Caco-2 (cell line): ENCODE data around the gene SLC12A8. TPM values are rescaled to one million over a fixed set of nuclear protein-coding genes. Genes with fewer than 3 reads are reported as not detected.

Source experiments
- BruUV-seq: library from RNA; stranded (reverse); fragments of 400-500 nt; replicated peaks from 2 replicates; lab custom pipeline; 2021; lab: Mats Ljungman, UMichigan
- CTCF ChIA-PET: fragments of 300-600 bp; sonication (Branson Sonifier 250); formaldehyde crosslinking; loops from one replicate; lab custom pipeline; 2022; ENCODE audit warnings: antibody characterized with exemption; lab: Charles Lee
- POLR2A ChIA-PET: fragments of 300-600 bp; sonication (Branson Sonifier 250); formaldehyde crosslinking; loops from one replicate; lab custom pipeline; 2022; ENCODE audit warnings: antibody characterized with exemption; lab: Charles Lee
- DNase-seq, 2 experiments: peaks; one replicate each; pipeline versions ENCODE4 v3.0.0 to v3.0.0-alpha.2; 2020 to 2022
- H3K27me3 ChIP-seq: replicated peaks from 2 replicates; pipeline ENCODE4 v1.6.0; 2011; ENCODE audit warnings: low read length; ENCODE audit not compliant: control insufficient read depth, insufficient read depth
- H3K36me3 ChIP-seq: 2 replicates; pipeline ENCODE4 v1.5.1; 2011; ENCODE audit warnings: low read length; ENCODE audit not compliant: control insufficient read depth, insufficient read depth
- H3K4me1 ChIP-seq: fragments of 250-450 bp; sonication (Bioruptor Pico); 2 replicates; pipeline ENCODE4 v1.5.1; 2020; ENCODE audit warnings: mild to moderate bottlenecking
- H3K4me3 ChIP-seq: 2 replicates; pipeline ENCODE4 v1.5.1; 2011; ENCODE audit warnings: low read depth, mild to moderate bottlenecking, control low read depth, low read length
- H3K9me3 ChIP-seq: fragments of 250-450 bp; sonication (Bioruptor Pico); 2 replicates; pipeline ENCODE4 v1.5.1; 2020; ENCODE audit warnings: mild to moderate bottlenecking, moderate library complexity
- H3K27ac Mint-ChIP-seq: one replicate; pipeline ENCODE4 v1.8.0; 2022; ENCODE audit warnings: mixed read lengths; ENCODE audit not compliant: unreplicated experiment
- H3K27me3 Mint-ChIP-seq: one replicate; pipeline ENCODE4 v1.8.0; 2022; ENCODE audit warnings: mixed read lengths; ENCODE audit not compliant: insufficient read depth, unreplicated experiment
- H3K36me3 Mint-ChIP-seq: one replicate; pipeline ENCODE4 v1.8.0; 2022; ENCODE audit warnings: mild to moderate bottlenecking, mixed read lengths; ENCODE audit not compliant: insufficient read depth, unreplicated experiment
- H3K4me1 Mint-ChIP-seq: one replicate; pipeline ENCODE4 v1.8.0; 2022; ENCODE audit warnings: low read depth, mixed read lengths; ENCODE audit not compliant: unreplicated experiment
- H3K4me3 Mint-ChIP-seq: one replicate; pipeline ENCODE4 v1.8.0; 2022; ENCODE audit warnings: mild to moderate bottlenecking, moderate library complexity, mixed read lengths; ENCODE audit not compliant: unreplicated experiment
- H3K9me3 Mint-ChIP-seq: one replicate; pipeline ENCODE4 v1.8.0; 2022; ENCODE audit warnings: mixed read lengths; ENCODE audit not compliant: unreplicated experiment
- CTCF ChIP-seq, 2 experiments: fragments of 200-600 bp in 1 of 2; IDR thresholded peaks; 1 replicate in 1 of 2; 2 replicates in 1 of 2; pipeline versions ENCODE4 v1.5.1 to v1.8.0; 2011 to 2022; ENCODE audit warnings: antibody characterized with exemption in 1 of 2, control low read depth in 1 of 2, inconsistent platforms in 1 of 2, low read depth in 1 of 2, low read length in 1 of 2, mild to moderate bottlenecking in 1 of 2, moderate library complexity in 1 of 2; ENCODE audit not compliant: insufficient read depth in 1 of 2, severe bottlenecking in 1 of 2, unreplicated experiment in 1 of 2
- intact Hi-C: fragments of 100-400 bp; cut with micrococcal nuclease; formaldehyde crosslinking; loops from one replicate; pipeline ENCODE4 v1.10.0; 2022; ENCODE audit not compliant: unreplicated experiment
- total RNA-seq: library from RNA; stranded (reverse); gene quantifications from 2 replicates; pipeline ENCODE4 v1.2.3, GENCODE V29; 2022

Gene SLC12A8
- total RNA-seq, 1 experiment from 2014 or later: 23.3 TPM

GRCh38 chr3:125187599-125187910 lies 25.0 kb downstream of the SLC12A8 start:
- no peak overlapping the region for H3K27ac Mint-ChIP-seq
- TF ChIP-seq CTCF (IDR thresholded peaks at IDR 0.05; ENCODE audit: insufficient read depth in 1 of 2, low read depth in 1 of 2, low read length in 1 of 2, severe bottlenecking in 1 of 2, unreplicated experiment in 1 of 2): no peak
- Histone ChIP-seq H3K36me3 (peaks cover 2% of the 10 kb centered on the region), H3K4me3 (no peak overlapping the region), H3K27me3 (no peaks in the 10 kb centered on the region), H3K9me3 (no peaks in the 10 kb centered on the region), H3K4me1 (no peaks in the 10 kb centered on the region)
- H3K4me3 Mint-ChIP-seq: no peak overlapping the region
- POLR2A ChIA-PET: no interaction called here
- CTCF ChIA-PET: no interaction called here
- BruUV-seq: no TSS peak
- H3K36me3 Mint-ChIP-seq: peaks cover 36% of the 10 kb centered on the region
- H3K9me3 Mint-ChIP-seq: no peaks in the 10 kb centered on the region
- no peaks in the 10 kb centered on the region for H3K27me3 Mint-ChIP-seq
- DNase-seq: no peak
- H3K4me1 Mint-ChIP-seq: no peaks in the 10 kb centered on the region
- intact Hi-C loops: no loop called here

GRCh38 chr3:125186800-125187598 lies 25.5 kb downstream of the SLC12A8 start:
- Mint-ChIP-seq H3K27me3 (no peaks in the 10 kb centered on the region), H3K9me3 (no peaks in the 10 kb centered on the region), H3K36me3 (peaks cover 36% of the 10 kb centered on the region), H3K4me3 (no peak overlapping the region), H3K27ac (no peak overlapping the region), H3K4me1 (no peaks in the 10 kb centered on the region)
- POLR2A ChIA-PET: no interaction called here
- H3K27me3 ChIP-seq: no peaks in the 10 kb centered on the region
- no peaks in the 10 kb centered on the region for H3K4me1 ChIP-seq
- TF ChIP-seq CTCF (IDR thresholded peaks at IDR 0.05; ENCODE audit: insufficient read depth in 1 of 2, low read depth in 1 of 2, low read length in 1 of 2, severe bottlenecking in 1 of 2, unreplicated experiment in 1 of 2): no peak
- DNase-seq: no peak
- intact Hi-C loops: no loop called here
- CTCF ChIA-PET: no interaction called here
- H3K4me3 ChIP-seq: no peak overlapping the region
- no TSS peak for BruUV-seq
- peaks cover 2% of the 10 kb centered on the region for H3K36me3 ChIP-seq
- H3K9me3 ChIP-seq: no peaks in the 10 kb centered on the region

GRCh38 chr3:125186261-125186787 lies 26.2 kb downstream of the SLC12A8 start:
- no peak overlapping the region for H3K27ac Mint-ChIP-seq
- POLR2A ChIA-PET: no interaction called here

More at GRCh38 chr3:125186261-125186787, 26.2 kb downstream of the SLC12A8 start:
- DNase-seq: no peak
- no peaks in the 10 kb centered on the region for H3K27me3 Mint-ChIP-seq
- CTCF ChIA-PET: no interaction called here
- BruUV-seq: no TSS peak
- intact Hi-C loops: no loop called here
- H3K4me1 ChIP-seq: no peaks in the 10 kb centered on the region
- no peaks in the 10 kb centered on the region for H3K27me3 ChIP-seq
- H3K36me3 ChIP-seq: peaks cover 2% of the 10 kb centered on the region
- H3K4me1 Mint-ChIP-seq: no peaks in the 10 kb centered on the region
- H3K36me3 Mint-ChIP-seq: peaks cover 36% of the 10 kb centered on the region
- H3K9me3 Mint-ChIP-seq: no peaks in the 10 kb centered on the region
- no peaks in the 10 kb centered on the region for H3K9me3 ChIP-seq
- no peak for TF ChIP-seq CTCF (IDR thresholded peaks at IDR 0.05; ENCODE audit: insufficient read depth in 1 of 2, low read depth in 1 of 2, low read length in 1 of 2, severe bottlenecking in 1 of 2, unreplicated experiment in 1 of 2)
- H3K4me3 ChIP-seq: no peak overlapping the region
- no peak overlapping the region for H3K4me3 Mint-ChIP-seq
